ENCODE measurements around the gene PDXK. TPM values are rescaled to one million over a fixed set of nuclear protein-coding genes. Genes with fewer than 3 reads are reported as not detected.
A peak's percentile ranks its signal among the peaks of the same experiment; 100 is the strongest.

Gene PDXK
- total and polyA plus RNA-seq, 9 of the 15 experiments (the other 6 are each of a cell fraction or from before 2014, with no cell fraction given) = 5.6 to 162 (median 76.5) TPM

DNA sequence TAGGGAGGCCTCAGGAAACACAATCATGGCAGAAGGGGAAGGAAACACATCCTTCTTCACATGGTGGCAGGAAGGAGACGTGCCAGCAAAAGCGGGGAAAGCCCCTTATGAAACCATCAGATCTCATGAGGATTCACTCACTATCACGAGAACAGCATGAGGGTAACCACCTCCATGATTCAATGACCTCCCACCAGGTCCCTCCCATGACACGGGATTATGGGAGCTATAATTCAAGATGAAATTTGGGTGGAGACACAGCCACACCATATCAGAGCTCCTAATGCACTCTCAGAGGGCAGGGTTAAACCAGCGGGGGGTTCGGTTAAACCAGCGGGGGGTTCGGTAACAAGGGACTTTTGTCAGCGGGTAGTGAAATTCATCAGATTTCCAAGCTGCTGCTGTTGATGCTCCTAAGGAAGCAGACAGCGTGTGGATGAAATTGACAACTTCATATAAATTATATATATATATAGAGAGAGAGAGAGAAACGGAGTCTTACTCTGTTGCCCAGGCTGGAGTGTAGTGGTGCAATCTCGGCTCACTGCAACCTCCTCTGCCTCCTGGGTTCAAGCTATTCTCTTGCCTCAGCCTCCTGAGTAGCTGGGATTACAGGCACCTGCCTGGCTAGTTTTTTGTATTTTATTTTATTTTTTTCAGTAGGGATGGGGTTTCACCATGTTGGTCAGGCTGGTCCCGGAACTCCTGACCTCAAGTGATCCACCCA lies 52.9 kb downstream of the PDXK start (continued):
- TF ChIP-seq, protein P1, sequence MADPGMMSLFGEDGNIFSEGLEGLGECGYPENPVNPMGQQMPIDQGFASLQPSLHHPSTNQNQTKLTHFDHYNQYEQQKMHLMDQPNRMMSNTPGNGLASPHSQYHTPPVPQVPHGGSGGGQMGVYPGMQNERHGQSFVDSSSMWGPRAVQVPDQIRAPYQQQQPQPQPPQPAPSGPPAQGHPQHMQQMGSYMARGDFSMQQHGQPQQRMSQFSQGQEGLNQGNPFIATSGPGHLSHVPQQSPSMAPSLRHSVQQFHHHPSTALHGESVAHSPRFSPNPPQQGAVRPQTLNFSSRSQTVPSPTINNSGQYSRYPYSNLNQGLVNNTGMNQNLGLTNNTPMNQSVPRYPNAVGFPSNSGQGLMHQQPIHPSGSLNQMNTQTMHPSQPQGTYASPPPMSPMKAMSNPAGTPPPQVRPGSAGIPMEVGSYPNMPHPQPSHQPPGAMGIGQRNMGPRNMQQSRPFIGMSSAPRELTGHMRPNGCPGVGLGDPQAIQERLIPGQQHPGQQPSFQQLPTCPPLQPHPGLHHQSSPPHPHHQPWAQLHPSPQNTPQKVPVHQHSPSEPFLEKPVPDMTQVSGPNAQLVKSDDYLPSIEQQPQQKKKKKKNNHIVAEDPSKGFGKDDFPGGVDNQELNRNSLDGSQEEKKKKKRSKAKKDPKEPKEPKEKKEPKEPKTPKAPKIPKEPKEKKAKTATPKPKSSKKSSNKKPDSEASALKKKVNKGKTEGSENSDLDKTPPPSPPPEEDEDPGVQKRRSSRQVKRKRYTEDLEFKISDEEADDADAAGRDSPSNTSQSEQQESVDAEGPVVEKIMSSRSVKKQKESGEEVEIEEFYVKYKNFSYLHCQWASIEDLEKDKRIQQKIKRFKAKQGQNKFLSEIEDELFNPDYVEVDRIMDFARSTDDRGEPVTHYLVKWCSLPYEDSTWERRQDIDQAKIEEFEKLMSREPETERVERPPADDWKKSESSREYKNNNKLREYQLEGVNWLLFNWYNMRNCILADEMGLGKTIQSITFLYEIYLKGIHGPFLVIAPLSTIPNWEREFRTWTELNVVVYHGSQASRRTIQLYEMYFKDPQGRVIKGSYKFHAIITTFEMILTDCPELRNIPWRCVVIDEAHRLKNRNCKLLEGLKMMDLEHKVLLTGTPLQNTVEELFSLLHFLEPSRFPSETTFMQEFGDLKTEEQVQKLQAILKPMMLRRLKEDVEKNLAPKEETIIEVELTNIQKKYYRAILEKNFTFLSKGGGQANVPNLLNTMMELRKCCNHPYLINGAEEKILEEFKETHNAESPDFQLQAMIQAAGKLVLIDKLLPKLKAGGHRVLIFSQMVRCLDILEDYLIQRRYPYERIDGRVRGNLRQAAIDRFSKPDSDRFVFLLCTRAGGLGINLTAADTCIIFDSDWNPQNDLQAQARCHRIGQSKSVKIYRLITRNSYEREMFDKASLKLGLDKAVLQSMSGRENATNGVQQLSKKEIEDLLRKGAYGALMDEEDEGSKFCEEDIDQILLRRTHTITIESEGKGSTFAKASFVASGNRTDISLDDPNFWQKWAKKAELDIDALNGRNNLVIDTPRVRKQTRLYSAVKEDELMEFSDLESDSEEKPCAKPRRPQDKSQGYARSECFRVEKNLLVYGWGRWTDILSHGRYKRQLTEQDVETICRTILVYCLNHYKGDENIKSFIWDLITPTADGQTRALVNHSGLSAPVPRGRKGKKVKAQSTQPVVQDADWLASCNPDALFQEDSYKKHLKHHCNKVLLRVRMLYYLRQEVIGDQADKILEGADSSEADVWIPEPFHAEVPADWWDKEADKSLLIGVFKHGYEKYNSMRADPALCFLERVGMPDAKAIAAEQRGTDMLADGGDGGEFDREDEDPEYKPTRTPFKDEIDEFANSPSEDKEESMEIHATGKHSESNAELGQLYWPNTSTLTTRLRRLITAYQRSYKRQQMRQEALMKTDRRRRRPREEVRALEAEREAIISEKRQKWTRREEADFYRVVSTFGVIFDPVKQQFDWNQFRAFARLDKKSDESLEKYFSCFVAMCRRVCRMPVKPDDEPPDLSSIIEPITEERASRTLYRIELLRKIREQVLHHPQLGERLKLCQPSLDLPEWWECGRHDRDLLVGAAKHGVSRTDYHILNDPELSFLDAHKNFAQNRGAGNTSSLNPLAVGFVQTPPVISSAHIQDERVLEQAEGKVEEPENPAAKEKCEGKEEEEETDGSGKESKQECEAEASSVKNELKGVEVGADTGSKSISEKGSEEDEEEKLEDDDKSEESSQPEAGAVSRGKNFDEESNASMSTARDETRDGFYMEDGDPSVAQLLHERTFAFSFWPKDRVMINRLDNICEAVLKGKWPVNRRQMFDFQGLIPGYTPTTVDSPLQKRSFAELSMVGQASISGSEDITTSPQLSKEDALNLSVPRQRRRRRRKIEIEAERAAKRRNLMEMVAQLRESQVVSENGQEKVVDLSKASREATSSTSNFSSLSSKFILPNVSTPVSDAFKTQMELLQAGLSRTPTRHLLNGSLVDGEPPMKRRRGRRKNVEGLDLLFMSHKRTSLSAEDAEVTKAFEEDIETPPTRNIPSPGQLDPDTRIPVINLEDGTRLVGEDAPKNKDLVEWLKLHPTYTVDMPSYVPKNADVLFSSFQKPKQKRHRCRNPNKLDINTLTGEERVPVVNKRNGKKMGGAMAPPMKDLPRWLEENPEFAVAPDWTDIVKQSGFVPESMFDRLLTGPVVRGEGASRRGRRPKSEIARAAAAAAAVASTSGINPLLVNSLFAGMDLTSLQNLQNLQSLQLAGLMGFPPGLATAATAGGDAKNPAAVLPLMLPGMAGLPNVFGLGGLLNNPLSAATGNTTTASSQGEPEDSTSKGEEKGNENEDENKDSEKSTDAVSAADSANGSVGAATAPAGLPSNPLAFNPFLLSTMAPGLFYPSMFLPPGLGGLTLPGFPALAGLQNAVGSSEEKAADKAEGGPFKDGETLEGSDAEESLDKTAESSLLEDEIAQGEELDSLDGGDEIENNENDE (IDR thresholded peaks at IDR 0.05; ENCODE audit: low read depth, low read length) = no peak
- TF ChIP-seq BCL6 (CRISPR knock-in tag; IDR thresholded peaks at IDR 0.05) (no peak), CHD2 (IDR thresholded peaks at IDR 0.05; ENCODE audit: low read depth, low read length) (peak; percentile 69), ZNF174 (CRISPR knock-in tag; IDR thresholded peaks at IDR 0.05) (no peak)

Measured in K562 (cell line).